Measurements from ENCODE around the gene EVC2.

The EVC2 gene

DNA sequence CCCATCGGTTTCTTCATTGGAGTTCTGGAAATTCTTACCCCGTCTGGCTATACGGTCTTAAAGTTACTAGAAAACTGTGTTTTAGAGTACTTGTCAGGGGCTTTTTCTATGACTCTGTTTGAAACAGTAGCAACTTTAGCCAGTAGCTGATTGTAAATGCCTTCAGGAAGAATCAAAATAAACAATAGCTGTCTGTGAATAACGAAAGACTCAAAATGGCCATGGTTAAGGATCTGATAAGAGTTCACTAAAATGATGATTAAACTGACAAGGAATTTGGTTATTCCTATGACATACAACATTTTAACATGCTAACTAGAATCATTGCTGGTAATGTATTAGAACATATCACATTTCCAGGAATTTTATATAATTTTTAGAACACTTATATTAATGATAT lies 191.0 kb downstream of the EVC2 start:
- no peak overlapping the region for H3K4me3 ChIP-seq (ENCODE audit: low read depth, low read length)
- TF ChIP-seq, protein P1, sequence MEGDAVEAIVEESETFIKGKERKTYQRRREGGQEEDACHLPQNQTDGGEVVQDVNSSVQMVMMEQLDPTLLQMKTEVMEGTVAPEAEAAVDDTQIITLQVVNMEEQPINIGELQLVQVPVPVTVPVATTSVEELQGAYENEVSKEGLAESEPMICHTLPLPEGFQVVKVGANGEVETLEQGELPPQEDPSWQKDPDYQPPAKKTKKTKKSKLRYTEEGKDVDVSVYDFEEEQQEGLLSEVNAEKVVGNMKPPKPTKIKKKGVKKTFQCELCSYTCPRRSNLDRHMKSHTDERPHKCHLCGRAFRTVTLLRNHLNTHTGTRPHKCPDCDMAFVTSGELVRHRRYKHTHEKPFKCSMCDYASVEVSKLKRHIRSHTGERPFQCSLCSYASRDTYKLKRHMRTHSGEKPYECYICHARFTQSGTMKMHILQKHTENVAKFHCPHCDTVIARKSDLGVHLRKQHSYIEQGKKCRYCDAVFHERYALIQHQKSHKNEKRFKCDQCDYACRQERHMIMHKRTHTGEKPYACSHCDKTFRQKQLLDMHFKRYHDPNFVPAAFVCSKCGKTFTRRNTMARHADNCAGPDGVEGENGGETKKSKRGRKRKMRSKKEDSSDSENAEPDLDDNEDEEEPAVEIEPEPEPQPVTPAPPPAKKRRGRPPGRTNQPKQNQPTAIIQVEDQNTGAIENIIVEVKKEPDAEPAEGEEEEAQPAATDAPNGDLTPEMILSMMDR (IDR thresholded peaks at IDR 0.05; ENCODE audit: low read depth, low read length, missing control alignments) = no peak
- no peak for DNase-seq (ENCODE audit: low read depth)

DNA sequence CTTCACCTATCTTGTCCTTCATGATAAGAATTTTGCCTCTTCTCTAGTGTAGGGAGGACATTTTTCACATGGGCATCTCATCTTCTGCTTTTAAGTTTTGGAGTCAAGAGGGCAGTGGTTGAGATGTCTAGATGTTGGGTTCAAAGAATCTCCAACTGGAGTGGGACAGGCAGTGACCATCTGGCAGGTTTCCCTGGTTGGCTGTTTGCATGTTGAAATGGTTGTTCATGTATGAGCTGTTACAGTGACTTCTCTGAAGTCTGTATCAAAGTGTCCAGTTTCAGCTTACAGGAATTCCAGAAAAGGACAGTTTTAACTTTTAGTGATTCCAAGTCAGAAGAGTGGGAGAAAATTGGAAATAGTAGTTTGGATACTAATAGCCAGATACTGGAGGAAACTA lies 192.7 kb downstream of the EVC2 start:
- no peak for DNase-seq (ENCODE audit: low read depth)
- TF ChIP-seq, protein P1 (IDR thresholded peaks at IDR 0.05; ENCODE audit: low read depth, low read length, missing control alignments) = no peak
- H3K4me3 ChIP-seq (ENCODE audit: low read depth, low read length) = no peak overlapping the region
